OCI-LY7 (cell line): Measurements from ENCODE around the gene GSG1L.

Experiments used
- EZH2phosphoT487 ChIP-seq: fragments of 200-600 bp; sonication (generic); IDR thresholded peaks from 2 replicates; pipeline ENCODE4 v1.6.1; 2018; ENCODE audit warnings: low read depth, borderline replicate concordance, mild to moderate bottlenecking, mixed run types, antibody characterized with exemption, low read length, moderate library complexity, mixed read lengths
- TF ChIP-seq, protein P1 (sequence below): fragments of 200-600 bp; sonication (generic); conservative IDR thresholded peaks from 2 replicates; pipeline ENCODE4 v1.5.1; 2014; ENCODE audit warnings: mild to moderate bottlenecking, antibody characterized with exemption, low read length, moderate library complexity, mixed read lengths

DNA sequence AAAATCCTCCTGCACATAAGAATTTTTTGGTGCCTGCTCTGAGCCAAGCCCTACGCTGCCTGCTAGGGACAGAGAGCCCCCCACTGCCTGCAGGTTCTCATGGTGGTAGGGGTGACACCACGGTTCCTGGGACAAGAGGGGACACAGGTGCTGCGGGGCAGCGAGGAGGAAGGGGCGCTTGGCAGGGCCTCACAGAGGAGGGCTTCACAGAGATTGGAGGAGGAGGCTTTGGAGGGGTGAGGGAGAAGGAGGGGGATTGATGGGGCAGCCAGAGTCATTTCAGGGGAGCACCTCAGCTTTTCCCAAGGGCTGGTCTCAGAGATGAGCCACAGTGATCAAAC lies 29.8 kb upstream of the GSG1L start:
- TF ChIP-seq, protein P1, sequence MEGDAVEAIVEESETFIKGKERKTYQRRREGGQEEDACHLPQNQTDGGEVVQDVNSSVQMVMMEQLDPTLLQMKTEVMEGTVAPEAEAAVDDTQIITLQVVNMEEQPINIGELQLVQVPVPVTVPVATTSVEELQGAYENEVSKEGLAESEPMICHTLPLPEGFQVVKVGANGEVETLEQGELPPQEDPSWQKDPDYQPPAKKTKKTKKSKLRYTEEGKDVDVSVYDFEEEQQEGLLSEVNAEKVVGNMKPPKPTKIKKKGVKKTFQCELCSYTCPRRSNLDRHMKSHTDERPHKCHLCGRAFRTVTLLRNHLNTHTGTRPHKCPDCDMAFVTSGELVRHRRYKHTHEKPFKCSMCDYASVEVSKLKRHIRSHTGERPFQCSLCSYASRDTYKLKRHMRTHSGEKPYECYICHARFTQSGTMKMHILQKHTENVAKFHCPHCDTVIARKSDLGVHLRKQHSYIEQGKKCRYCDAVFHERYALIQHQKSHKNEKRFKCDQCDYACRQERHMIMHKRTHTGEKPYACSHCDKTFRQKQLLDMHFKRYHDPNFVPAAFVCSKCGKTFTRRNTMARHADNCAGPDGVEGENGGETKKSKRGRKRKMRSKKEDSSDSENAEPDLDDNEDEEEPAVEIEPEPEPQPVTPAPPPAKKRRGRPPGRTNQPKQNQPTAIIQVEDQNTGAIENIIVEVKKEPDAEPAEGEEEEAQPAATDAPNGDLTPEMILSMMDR: no peak
- no peak for TF ChIP-seq EZH2phosphoT487
